WTC11 (cell line): ENCODE data around the gene SLC43A3. TPM values are rescaled to one million over a fixed set of nuclear protein-coding genes. Genes with fewer than 3 reads are reported as not detected.
A peak's percentile ranks its signal among the peaks of the same experiment; 100 is the strongest.

ENCODE experiments used
- ATAC-seq: fragments of 200-7000 bp; cut with Tn5 transposase; 2 replicates; pipeline ENCODE4 v1.10.0; 2021; ENCODE audit warnings: mild to moderate bottlenecking, moderate library complexity
- CTCF ChIA-PET: fragments of 300-600 bp; sonication (Branson Sonifier 250); formaldehyde crosslinking; loops from one replicate; lab custom pipeline; 2021; ENCODE audit warnings: antibody characterized with exemption; lab: Charles Lee
- POLR2A ChIA-PET: fragments of 350-600 bp; sonication (Branson Sonifier 250); formaldehyde crosslinking; loops from one replicate; lab custom pipeline; 2021; ENCODE audit warnings: antibody characterized with exemption; lab: Charles Lee
- DNase-seq: peaks from one replicate; pipeline ENCODE4 v3.0.0; 2021; ENCODE audit warnings: low spot score
- H3K27ac Mint-ChIP-seq: 2 replicates; pipeline ENCODE4 v1.8.0; 2021; ENCODE audit warnings: mixed read lengths
- H3K27me3 Mint-ChIP-seq: 2 replicates; pipeline ENCODE4 v1.8.0; 2021; ENCODE audit warnings: low read depth, mild to moderate bottlenecking, moderate library complexity, mixed read lengths
- H3K36me3 Mint-ChIP-seq: 2 replicates; pipeline ENCODE4 v1.8.0; 2021; ENCODE audit warnings: mixed read lengths
- H3K4me1 Mint-ChIP-seq: 2 replicates; pipeline ENCODE4 v1.8.0; 2022; ENCODE audit warnings: mixed read lengths
- H3K4me3 Mint-ChIP-seq: 2 replicates; pipeline ENCODE4 v1.8.0; 2021; ENCODE audit warnings: mild to moderate bottlenecking, moderate library complexity, mixed read lengths
- H3K9me3 Mint-ChIP-seq: 2 replicates; pipeline ENCODE4 v1.8.0; 2021; ENCODE audit warnings: mixed read lengths
- AR ChIP-seq: fragments of 250-450 bp; sonication (Bioruptor Pico); IDR thresholded peaks from 2 replicates; pipeline ENCODE4 v1.9.0; 2021; ENCODE audit warnings: mild to moderate bottlenecking
- ATF2 ChIP-seq: sonication (generic); formaldehyde crosslinking; IDR thresholded peaks from 2 replicates; pipeline ENCODE4 v1.8.1; 2022; ENCODE audit warnings: low read depth, missing genetic modification reagents, borderline replicate concordance
- ATF3 ChIP-seq: sonication (generic); formaldehyde crosslinking; conservative IDR thresholded peaks from 2 replicates; pipeline ENCODE4 v1.8.1; 2022; ENCODE audit warnings: mild to moderate bottlenecking, missing genetic modification reagents
- CBFB ChIP-seq: sonication (generic); formaldehyde crosslinking; IDR thresholded peaks from 2 replicates; pipeline ENCODE4 v1.8.1; 2022; ENCODE audit warnings: mild to moderate bottlenecking, low read depth, missing genetic modification reagents
- ESRRA ChIP-seq: sonication (generic); formaldehyde crosslinking; IDR thresholded peaks from 2 replicates; pipeline ENCODE4 v1.8.1; 2022; ENCODE audit warnings: mild to moderate bottlenecking, missing genetic modification reagents, borderline replicate concordance
- GABPB1 ChIP-seq: sonication (generic); formaldehyde crosslinking; IDR thresholded peaks from 2 replicates; pipeline ENCODE4 v1.8.1; 2023; ENCODE audit warnings: mild to moderate bottlenecking, missing genetic modification reagents
- HMGXB4 ChIP-seq: sonication (generic); formaldehyde crosslinking; IDR thresholded peaks from 2 replicates; pipeline ENCODE4 v1.8.1; 2023; ENCODE audit warnings: mild to moderate bottlenecking, moderate library complexity, missing genetic modification reagents
- MAX ChIP-seq: sonication (generic); formaldehyde crosslinking; IDR thresholded peaks from 2 replicates; pipeline ENCODE4 v1.8.0; 2022; ENCODE audit warnings: mild to moderate bottlenecking, missing genetic modification reagents
- MYBL2 ChIP-seq: sonication (generic); formaldehyde crosslinking; IDR thresholded peaks from 2 replicates; pipeline ENCODE4 v1.8.1; 2023; ENCODE audit warnings: mild to moderate bottlenecking, moderate library complexity, missing genetic modification reagents
- PRDM15 ChIP-seq: sonication (generic); formaldehyde crosslinking; IDR thresholded peaks from 2 replicates; pipeline ENCODE4 v1.8.0; 2022; ENCODE audit warnings: missing genetic modification reagents
- SOX15 ChIP-seq: fragments of 250-450 bp; sonication (Bioruptor Pico); IDR thresholded peaks from 2 replicates; pipeline ENCODE4 v1.9.0; 2021; ENCODE audit warnings: mild to moderate bottlenecking
- SP1 ChIP-seq: sonication (generic); formaldehyde crosslinking; conservative IDR thresholded peaks from 2 replicates; pipeline ENCODE4 v1.8.1; 2022; ENCODE audit warnings: missing genetic modification reagents
- TEAD4 ChIP-seq: sonication (generic); formaldehyde crosslinking; IDR thresholded peaks from 2 replicates; pipeline ENCODE4 v1.8.0; 2022; ENCODE audit warnings: mild to moderate bottlenecking, missing genetic modification reagents
- ZNF232 ChIP-seq: sonication (generic); formaldehyde crosslinking; IDR thresholded peaks from 2 replicates; pipeline ENCODE4 v1.8.0; 2022; ENCODE audit warnings: mild to moderate bottlenecking, missing genetic modification reagents
- ZNF423 ChIP-seq: fragments of 250-450 bp; sonication (Bioruptor Pico); IDR thresholded peaks from 2 replicates; pipeline ENCODE4 v2.1.2; 2022; ENCODE audit warnings: mild to moderate bottlenecking, moderate library complexity
- ZNF532 ChIP-seq: fragments of 250-450 bp; sonication (Bioruptor Pico); IDR thresholded peaks from 2 replicates; pipeline ENCODE4 v1.9.0; 2021; ENCODE audit warnings: mild to moderate bottlenecking, borderline replicate concordance
- total RNA-seq: library from RNA; stranded (reverse); gene quantifications from 3 replicates; pipeline ENCODE4 v1.2.3, GENCODE V29; 2021

Gene SLC43A3
- total RNA-seq, 1 experiment from 2014 or later, result 22.6 TPM

GRCh38 chr11:57475671-57476046, 48.7 kb upstream of the SLC43A3 start:
- Mint-ChIP-seq H3K9me3 (no peaks in the 10 kb centered on the region), H3K4me1 (peaks cover 56% of the 10 kb centered on the region), H3K27me3 (peaks cover 55% of the 10 kb centered on the region), H3K27ac (no peak overlapping the region), H3K4me3 (peak overlapping the region; percentile 60), H3K36me3 (peaks cover 5% of the 10 kb centered on the region)
- no peak for ATAC-seq
- ChIA-PET POLR2A (no interaction called here), CTCF (interaction anchor here (1.3 to 4.4 kb wide), 3 partner anchors 15 to 51 kb away, joined by 3 to 43 read pairs (median 22); partner anchors contain the start of gene RTN4RL2)
- TF ChIP-seq ATF2 (no peak), MAX (CRISPR knock-in tag) (no peak), TEAD4 (CRISPR knock-in tag) (no peak), ATF3 (CRISPR knock-in tag) (no peak), SOX15 (CRISPR knock-in tag) (no peak), CBFB (no peak), ZNF423 (no peak), AR (no peak)
- no peak for DNase-seq

- peaks cover 53% of the 10 kb centered on the region for H3K4me1 Mint-ChIP-seq
- POLR2A ChIA-PET, result interaction anchor here (0.7 to 1.0 kb wide), 2 partner anchors 14 to 17 kb away, joined by 3 read pairs; no protein-coding TSS in a partner anchor
- no peak for DNase-seq
- no peak for ATAC-seq
- peaks cover 5% of the 10 kb centered on the region for H3K36me3 Mint-ChIP-seq
- H3K4me3 Mint-ChIP-seq, result no peak overlapping the region
- peaks cover 50% of the 10 kb centered on the region for H3K27me3 Mint-ChIP-seq
- H3K27ac Mint-ChIP-seq, result no peak overlapping the region
- H3K9me3 Mint-ChIP-seq, result no peaks in the 10 kb centered on the region
- CTCF ChIA-PET, result interaction anchor here (0.7 to 4.4 kb wide), 8 partner anchors 8 to 170 kb away, joined by 3 to 69 read pairs (median 5); partner anchors contain the start of gene RTN4RL2
- TF ChIP-seq GABPB1 (CRISPR knock-in tag), result no peak
- TF ChIP-seq MYBL2, result no peak
- TF ChIP-seq PRDM15 (CRISPR knock-in tag), result no peak
- no peak for TF ChIP-seq ATF3 (CRISPR knock-in tag)
- no peak for TF ChIP-seq ZNF232 (CRISPR knock-in tag)
- TF ChIP-seq HMGXB4 (CRISPR knock-in tag), result no peak
- TF ChIP-seq ZNF532 (CRISPR knock-in tag), result no peak
- no peak for TF ChIP-seq SP1
- no peak for TF ChIP-seq ESRRA (CRISPR knock-in tag)
- no peak for TF ChIP-seq AR
These were observed 48.3 kb upstream of the SLC43A3 start for GRCh38 chr11:57475191-57475590.
